ENCODE results near the gene ATRN.

Gene ATRN

GRCh38 chr20:3658019-3658715 is 187.3 kb downstream of the ATRN start:
- no peak for DNase-seq (ENCODE audit: low read depth)

GRCh38 chr20:3658716-3659491 is 188.1 kb downstream of the ATRN start:
- no peak for DNase-seq (ENCODE audit: low read depth)

GRCh38 chr20:3659492-3660261 is 188.9 kb downstream of the ATRN start:
- no peak for DNase-seq (ENCODE audit: low read depth)

GRCh38 chr20:3660262-3661059 is 189.6 kb downstream of the ATRN start:
- DNase-seq (ENCODE audit: low read depth), result no peak

GRCh38 chr20:3661060-3661813 is 190.4 kb downstream of the ATRN start:
- DNase-seq (ENCODE audit: low read depth), result no peak

- no peak for DNase-seq (ENCODE audit: low read depth)
Observed at GRCh38 chr20:3661814-3662665, 191.2 kb downstream of the ATRN start.

GRCh38 chr20:3663031-3663701 is 192.3 kb downstream of the ATRN start, which contains the start of gene GFRA4:
Gene GFRA4, minus strand, starts transcription at chr20:3663399. Its CDS starts 0 bp downstream, at chr20:3663399.
- no peak for DNase-seq (ENCODE audit: low read depth)

- DNase-seq (ENCODE audit: low read depth), result no peak
Observed at GRCh38 chr20:3663858-3664257, 193.0 kb downstream of the ATRN start.

- DNase-seq (ENCODE audit: low read depth), result no peak
Observed at GRCh38 chr20:3667434-3668037, 196.7 kb downstream of the ATRN start.

- DNase-seq (ENCODE audit: low read depth), result no peak
Observed at GRCh38 chr20:3669710-3670367, 199.0 kb downstream of the ATRN start.

GRCh38 chr20:3670511-3670910 is 199.7 kb downstream of the ATRN start:
- peak; percentile 56 for DNase-seq (ENCODE audit: low read depth)

- no peak for DNase-seq (ENCODE audit: low read depth)
Observed at GRCh38 chr20:3670945-3671344, 200.1 kb downstream of the ATRN start.

- no peak for DNase-seq (ENCODE audit: low read depth)
Observed at GRCh38 chr20:3671986-3672546, 201.2 kb downstream of the ATRN start.

- DNase-seq (ENCODE audit: low read depth), result no peak
Observed at GRCh38 chr20:3672547-3673171, 201.8 kb downstream of the ATRN start.

GRCh38 chr20:3673221-3674070 is 202.6 kb downstream of the ATRN start:
- no peak for DNase-seq (ENCODE audit: low read depth)

GRCh38 chr20:3674447-3674846 is 203.6 kb downstream of the ATRN start:
- DNase-seq (ENCODE audit: low read depth), result no peak

Data from ELR (cell line).